PC-9 (cell line): ENCODE data around the gene ZNF107. TPM values are rescaled to one million over a fixed set of nuclear protein-coding genes. Genes with fewer than 3 reads are reported as not detected.

Source experiments
- BruUV-seq: library from RNA; stranded (reverse); fragments of 400-500 nt; replicated peaks from 2 replicates; lab custom pipeline; 2021; lab: Mats Ljungman, UMichigan
- CTCF ChIA-PET: fragments of 300-600 bp; sonication (Branson Sonifier 250); formaldehyde crosslinking; loops from one replicate; lab custom pipeline; 2022; ENCODE audit warnings: antibody characterized with exemption; lab: Charles Lee
- POLR2A ChIA-PET: fragments of 300-600 bp; sonication (Branson Sonifier 250); formaldehyde crosslinking; loops from one replicate; lab custom pipeline; 2022; ENCODE audit warnings: antibody characterized with exemption; ENCODE audit not compliant: unreplicated experiment; lab: Charles Lee
- DNase-seq, 2 experiments: peaks; one replicate each; pipeline versions ENCODE4 v3.0.0 to v3.0.0-alpha.2; 2015 to 2022; ENCODE audit warnings: mixed read lengths in 1 of 2
- H2AFZ ChIP-seq: fragments of 200-600 bp; sonication (generic); 2 replicates; pipeline ENCODE4 v1.8.1; 2017; ENCODE audit warnings: antibody characterized with exemption
- H3F3A ChIP-seq: fragments of 200-600 bp; sonication (generic); 2 replicates; pipeline ENCODE4 v1.8.1; 2017; ENCODE audit warnings: antibody characterized with exemption, mild to moderate bottlenecking, low read depth; ENCODE audit not compliant: insufficient read depth
- H3K27ac ChIP-seq: fragments of 200-600 bp; sonication (generic); 2 replicates; pipeline ENCODE4 v1.6.1; 2016; ENCODE audit warnings: mixed run types
- H3K27me3 ChIP-seq: fragments of 200-600 bp; sonication (generic); 2 replicates; pipeline ENCODE4 v1.6.1; 2016; ENCODE audit warnings: low read depth, mixed run types; ENCODE audit not compliant: insufficient read depth
- H3K36me3 ChIP-seq: fragments of 200-600 bp; sonication (generic); 2 replicates; pipeline ENCODE4 v1.6.1; 2016; ENCODE audit warnings: low read depth, mixed run types
- H3K4me1 ChIP-seq: fragments of 200-600 bp; sonication (generic); replicated peaks from 2 replicates; pipeline ENCODE4 v1.6.1; 2016; ENCODE audit warnings: mixed run types; ENCODE audit not compliant: insufficient read depth
- H3K4me2 ChIP-seq: fragments of 200-600 bp; sonication (generic); 2 replicates; pipeline ENCODE4 v1.6.1; 2017; ENCODE audit warnings: mixed run types
- H3K4me3 ChIP-seq: fragments of 200-600 bp; sonication (generic); 2 replicates; pipeline ENCODE4 v1.6.1; 2016; ENCODE audit warnings: mixed run types
- H3K79me2 ChIP-seq: fragments of 200-600 bp; sonication (generic); 2 replicates; pipeline ENCODE4 v1.6.1; 2017; ENCODE audit warnings: low read depth, mixed run types
- H3K9me2 ChIP-seq: fragments of 200-600 bp; sonication (generic); 2 replicates; pipeline ENCODE4 v1.8.1; 2017; ENCODE audit warnings: mild to moderate bottlenecking; ENCODE audit not compliant: insufficient read depth
- H3K9me3 ChIP-seq: fragments of 200-600 bp; sonication (generic); 2 replicates; pipeline ENCODE4 v1.8.1; 2016; ENCODE audit warnings: low read depth; ENCODE audit not compliant: insufficient read depth
- H4K20me1 ChIP-seq: fragments of 200-600 bp; sonication (generic); 2 replicates; pipeline ENCODE4 v1.8.1; 2017; ENCODE audit not compliant: insufficient read depth
- CTCF ChIP-seq: fragments of 200-600 bp; sonication (generic); conservative IDR thresholded peaks from 2 replicates; pipeline ENCODE4 v1.6.1; 2017; ENCODE audit warnings: mixed run types, antibody characterized with exemption, mild to moderate bottlenecking, moderate library complexity
- EZH2 ChIP-seq: fragments of 200-600 bp; sonication (generic); IDR thresholded peaks from 2 replicates; pipeline ENCODE4 v1.8.0; 2017; ENCODE audit warnings: antibody characterized with exemption, low read depth
- intact Hi-C: fragments of 100-400 bp; cut with micrococcal nuclease; formaldehyde crosslinking; loops from one replicate; pipeline ENCODE4 v1.10.0; 2022; ENCODE audit not compliant: unreplicated experiment
- total RNA-seq: library from RNA; stranded (reverse); gene quantifications from 2 replicates; pipeline ENCODE4 v1.2.3, GENCODE V29; 2021

The ZNF107 gene
- total RNA-seq, 1 experiment from 2014 or later: 6.0 TPM

GRCh38 chr7:64621656-64622055 is 44.3 kb upstream of the ZNF107 start:
- no peak overlapping the region for H3K4me2 ChIP-seq
- H3K79me2 ChIP-seq: no peaks in the 10 kb centered on the region
- H3K27ac ChIP-seq: no peak overlapping the region
- H3K4me1 ChIP-seq: no peaks in the 10 kb centered on the region
- H3K9me2 ChIP-seq: no peaks in the 10 kb centered on the region
- DNase-seq: no peak
- ChIA-PET POLR2A (no interaction called here), CTCF (no interaction called here)
- no peaks in the 10 kb centered on the region for H3K27me3 ChIP-seq
- no peak overlapping the region for H2AFZ ChIP-seq
- no peak overlapping the region for H3K4me3 ChIP-seq
- intact Hi-C loops: no loop called here
- no peaks in the 10 kb centered on the region for H3F3A ChIP-seq
- no peaks in the 10 kb centered on the region for H4K20me1 ChIP-seq
- no TSS peak for BruUV-seq
- no peaks in the 10 kb centered on the region for H3K9me3 ChIP-seq
- no peak for TF ChIP-seq EZH2
- peak; percentile 44; the same call in 1 of the 2 replicates for TF ChIP-seq CTCF
- H3K36me3 ChIP-seq: no peaks in the 10 kb centered on the region

DNA sequence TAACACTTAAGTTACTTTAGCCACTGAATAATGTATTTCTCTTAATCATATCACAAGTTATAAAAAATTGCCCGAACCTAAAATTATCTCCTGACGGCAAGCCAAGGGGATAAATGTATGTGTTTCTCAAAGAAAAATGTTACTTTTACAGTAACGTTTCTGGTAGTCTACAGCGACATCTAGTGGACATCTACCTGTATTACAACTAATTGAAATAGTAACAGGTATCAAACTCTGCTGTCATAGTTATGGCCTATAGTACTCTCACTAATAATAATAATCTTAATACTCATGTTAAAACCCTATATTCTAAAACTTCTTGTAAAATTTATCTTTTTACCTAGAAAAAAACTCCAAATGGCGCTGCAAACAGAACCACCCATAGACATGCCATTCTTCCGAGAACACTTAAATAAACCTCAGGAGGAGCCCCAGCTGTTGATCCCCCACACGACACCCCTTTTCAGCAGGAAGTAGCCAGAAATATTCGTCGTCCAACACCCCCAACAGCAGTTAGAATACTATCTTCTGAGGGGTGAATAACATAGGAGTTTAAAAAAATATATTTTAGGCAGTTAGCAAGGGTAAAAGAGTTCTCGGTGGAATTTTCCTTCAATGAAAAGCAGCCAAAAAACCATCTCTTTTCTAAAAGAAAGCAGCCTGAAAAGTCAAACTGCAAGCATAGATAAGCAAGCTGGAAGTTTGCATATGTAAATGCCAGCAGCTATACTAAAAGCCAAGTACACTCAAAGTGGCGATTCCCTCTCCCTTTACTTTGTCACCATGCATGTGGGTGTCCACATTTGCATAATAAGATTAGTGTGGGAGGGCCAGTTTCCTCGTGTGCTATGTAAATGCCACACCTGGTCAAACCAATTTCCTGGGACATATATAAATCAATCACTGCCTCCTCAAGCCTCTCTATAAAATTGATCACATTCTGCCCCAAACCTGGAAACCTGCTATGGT is 40.5 kb upstream of the ZNF107 start:
- Histone ChIP-seq H3K9me3 (no peaks in the 10 kb centered on the region), H3F3A (no peaks in the 10 kb centered on the region), H3K27me3 (no peaks in the 10 kb centered on the region), H3K9me2 (no peaks in the 10 kb centered on the region), H2AFZ (no peak overlapping the region), H3K36me3 (no peaks in the 10 kb centered on the region), H4K20me1 (no peaks in the 10 kb centered on the region), H3K79me2 (no peaks in the 10 kb centered on the region), H3K27ac (no peak overlapping the region), H3K4me1 (no peaks in the 10 kb centered on the region), H3K4me2 (no peak overlapping the region), H3K4me3 (no peak overlapping the region)
- no peak for DNase-seq
- CTCF ChIA-PET: interaction anchor here (0.6 kb wide), 1 partner anchor 1508 kb away, joined by 6 read pairs; no protein-coding TSS in a partner anchor
- BruUV-seq: no TSS peak
- TF ChIP-seq EZH2 (no peak), CTCF (peak; percentile 90)
- intact Hi-C loops: no loop called here
- POLR2A ChIA-PET: no interaction called here

GRCh38 chr7:64626083-64626469 is 39.9 kb upstream of the ZNF107 start:
- Histone ChIP-seq H3K36me3 (no peaks in the 10 kb centered on the region), H3F3A (no peaks in the 10 kb centered on the region), H3K79me2 (no peaks in the 10 kb centered on the region), H3K27ac (no peak overlapping the region), H3K9me3 (no peaks in the 10 kb centered on the region), H2AFZ (no peak overlapping the region), H3K9me2 (no peaks in the 10 kb centered on the region), H3K4me1 (no peaks in the 10 kb centered on the region), H3K27me3 (no peaks in the 10 kb centered on the region), H3K4me3 (no peak overlapping the region), H3K4me2 (no peak overlapping the region), H4K20me1 (no peaks in the 10 kb centered on the region)
- ChIA-PET CTCF (no interaction called here), POLR2A (no interaction called here)
- DNase-seq: no peak
- intact Hi-C loops: no loop called here
- BruUV-seq: no TSS peak
- TF ChIP-seq CTCF: no peak
